HepG2 (cell line): ENCODE data around the gene CCDC180. TPM values are rescaled to one million over a fixed set of nuclear protein-coding genes. Genes with fewer than 3 reads are reported as not detected.

Experiments used
- ATAC-seq: fragments of 200-7000 bp; cut with Tn5 transposase; 3 replicates; pipeline ENCODE4 v1.9.1; 2020; ENCODE audit warnings: mild to moderate bottlenecking, moderate library complexity
- BruUV-seq: library from RNA; stranded (reverse); fragments of 400-500 nt; replicated peaks from 2 replicates; lab custom pipeline; 2021; lab: Mats Ljungman, UMichigan
- CTCF ChIA-PET: fragments of 300-600 bp; formaldehyde crosslinking; extraction: SDS; loops from one replicate; lab custom pipeline; 2021; ENCODE audit warnings: low total read pairs, inconsistent platforms, low intra/inter-chr PET ratio; lab: Yijun Ruan, JAX
- POLR2A ChIA-PET: fragments of 350-600 bp; sonication (Branson Sonifier 250); formaldehyde crosslinking; loops from one replicate; lab custom pipeline; 2020; ENCODE audit warnings: antibody characterized with exemption, inconsistent platforms; lab: Yijun Ruan, JAX
- DNase-seq: peaks from one replicate; pipeline ENCODE4 v3.0.0-alpha.2; 2015; ENCODE audit warnings: low spot score
- FAIRE-seq: peaks from 3 replicates; lab custom pipeline; 2011; peaks lifted over from hg19 to GRCh38; lab: Jason Lieb, UNC
- H2AFZ ChIP-seq: one replicate; pipeline ENCODE4 v1.6.1; 2011; ENCODE audit warnings: low read length, inconsistent platforms
- H3K27ac ChIP-seq: fragments of 300-600 bp; 3 replicates; pipeline ENCODE4 v1.8.0; 2011; ENCODE audit warnings: mixed run types, mild to moderate bottlenecking, mixed read lengths, low read length, inconsistent platforms; ENCODE audit not compliant: insufficient read depth; ENCODE audit errors: extremely low read length
- H3K27me3 ChIP-seq, 2 experiments: fragments of 200-600 bp in 1 of 2; 2 replicates in 1 of 2; 3 replicates in 1 of 2; pipeline versions ENCODE4 v1.6.0 to v1.8.0; 2011; ENCODE audit warnings: low read length in 2 of 2, mild to moderate bottlenecking in 2 of 2, moderate library complexity in 2 of 2, inconsistent platforms in 1 of 2; ENCODE audit not compliant: insufficient read depth in 2 of 2, control insufficient read depth in 1 of 2
- H3K36me3 ChIP-seq, 2 experiments: fragments of 200-600 bp in 1 of 2; replicated peaks in 1 of 2; 2 replicates in 1 of 2; 3 replicates in 1 of 2; pipeline versions ENCODE4 v1.5.1 to v1.8.0; 2011; ENCODE audit warnings: low read length in 2 of 2, inconsistent platforms in 1 of 2; ENCODE audit not compliant: insufficient read depth in 2 of 2, control insufficient read depth in 1 of 2
- H3K4me1 ChIP-seq: 2 replicates; pipeline ENCODE4 v1.5.1; 2012; ENCODE audit warnings: low read length, inconsistent platforms; ENCODE audit not compliant: insufficient read depth
- H3K4me2 ChIP-seq: 2 replicates; pipeline ENCODE4 v1.6.0; 2011; ENCODE audit warnings: low read depth, low read length, inconsistent platforms
- H3K4me3 ChIP-seq, 3 experiments: fragments of 200-600 bp in 1 of 3; sonication (generic), shearing (Covaris generic) in 1 of 3; replicated peaks in 1 of 3; 2 replicates each; pipeline ENCODE4 v1.5.1; 2011 to 2016; ENCODE audit warnings: low read length in 3 of 3, inconsistent platforms in 2 of 3, low read depth in 2 of 3, mild to moderate bottlenecking in 2 of 3, control low read depth in 1 of 3, mixed read lengths in 1 of 3; ENCODE audit not compliant: insufficient read depth in 1 of 3
- H3K79me2 ChIP-seq: one replicate; pipeline ENCODE4 v1.6.1; 2011; ENCODE audit warnings: low read length, inconsistent platforms; ENCODE audit not compliant: insufficient read depth
- H3K9ac ChIP-seq: 2 replicates; pipeline ENCODE4 v1.6.0; 2011; ENCODE audit warnings: mild to moderate bottlenecking, low read depth, low read length, inconsistent platforms; ENCODE audit not compliant: insufficient read depth
- H3K9me3 ChIP-seq: 2 replicates; pipeline ENCODE4 v1.5.1; 2012; ENCODE audit warnings: mild to moderate bottlenecking, low read length
- H4K20me1 ChIP-seq: 2 replicates; pipeline ENCODE4 v1.6.0; 2011; ENCODE audit warnings: inconsistent platforms, mild to moderate bottlenecking, low read length, moderate library complexity; ENCODE audit not compliant: insufficient read depth
- ARNT2 ChIP-seq: sonication (generic); formaldehyde crosslinking; IDR thresholded peaks from 2 replicates; pipeline ENCODE4 v1.8.0; 2022; ENCODE audit warnings: mild to moderate bottlenecking, low read depth, missing genetic modification reagents, moderate library complexity
- HNRNPLL ChIP-seq: fragments of 200-400 bp; formaldehyde crosslinking; IDR thresholded peaks from 2 replicates; pipeline ENCODE4 v1.6.1; 2017; ENCODE audit warnings: mild to moderate bottlenecking, low read depth, low read length; ENCODE audit not compliant: poor library complexity, severe bottlenecking
- NCOA2 ChIP-seq: sonication (generic); formaldehyde crosslinking; IDR thresholded peaks from 2 replicates; pipeline ENCODE4 v1.8.0; 2022; ENCODE audit warnings: inconsistent platforms
- PPARG ChIP-seq: conservative IDR thresholded peaks from 2 replicates; pipeline ENCODE4 v1.6.1; 2016; ENCODE audit warnings: missing biosample characterization, missing genetic modification reagents
- TSC22D2 ChIP-seq: sonication (generic); formaldehyde crosslinking; IDR thresholded peaks from 2 replicates; pipeline ENCODE4 v1.5.1; 2020; ENCODE audit warnings: missing genetic modification reagents, mild to moderate bottlenecking, borderline replicate concordance
- ZBTB38 ChIP-seq: sonication (generic); formaldehyde crosslinking; IDR thresholded peaks from 2 replicates; pipeline ENCODE4 v1.5.1; 2020; ENCODE audit warnings: mild to moderate bottlenecking, missing genetic modification reagents
- ZNF350 ChIP-seq: sonication (generic); formaldehyde crosslinking; IDR thresholded peaks from 2 replicates; pipeline ENCODE4 v1.4.0; 2020; ENCODE audit warnings: mild to moderate bottlenecking, low read depth, missing genetic modification reagents, borderline replicate concordance
- ZNF484 ChIP-seq: sonication (generic); formaldehyde crosslinking; IDR thresholded peaks from 2 replicates; pipeline ENCODE4 v1.5.1; 2020; ENCODE audit warnings: mild to moderate bottlenecking, low read depth, missing genetic modification reagents, borderline replicate concordance
- ZNF556 ChIP-seq: sonication (generic); formaldehyde crosslinking; IDR thresholded peaks from 2 replicates; pipeline ENCODE4 v1.4.0; 2020; ENCODE audit warnings: mild to moderate bottlenecking, missing genetic modification reagents, borderline replicate concordance
- ZNF569 ChIP-seq: sonication (generic); formaldehyde crosslinking; IDR thresholded peaks from 2 replicates; pipeline ENCODE4 v1.5.0; 2020; ENCODE audit warnings: mild to moderate bottlenecking, missing genetic modification reagents, moderate library complexity, borderline replicate concordance
- ZNF768 ChIP-seq: sonication (generic); formaldehyde crosslinking; IDR thresholded peaks from 2 replicates; pipeline ENCODE4 v1.4.0; 2020; ENCODE audit warnings: missing genetic modification reagents
- ZNF800 ChIP-seq: sonication (generic); formaldehyde crosslinking; IDR thresholded peaks from 2 replicates; pipeline ENCODE4 v1.4.0; 2020; ENCODE audit warnings: missing genetic modification reagents
- WGBS: methylation state at CpG from one replicate; pipeline ENCODE4 v1.1.6; 2017; ENCODE audit warnings: low lambda C conversion rate; 5-methylcytosine and 5-hydroxymethylcytosine counted together
- in situ Hi-C: cut with HindIII; loops from 2 replicates; pipeline ENCODE4 v1.10.0; 2017; ENCODE audit warnings: low pct_unique_long_range_greater_than_20kb; ENCODE audit not compliant: extremely low pct_ligation_motif_present
- intact Hi-C: fragments of 100-400 bp; cut with micrococcal nuclease; formaldehyde crosslinking; loops from one replicate; pipeline ENCODE4 v1.10.0; 2022; ENCODE audit not compliant: unreplicated experiment
- polyA plus RNA-seq, 8 experiments: library from polyadenylated mRNA; depleted of rRNA in 3 of 8; stranded (reverse) in 7 of 8; unstranded in 1 of 8; fragments of >200 nt; fragmentation: Illumina TruSeq in 4 of 8; extraction: Trizol in 4 of 8; gene quantifications; 2 replicates each; pipeline versions ENCODE4 v1.2.1 to v1.2.3, GENCODE V29; 2011 to 2016; ENCODE audit warnings: low read depth in 4 of 8, missing spikeins in 1 of 8, mixed read lengths in 1 of 8; ENCODE audit not compliant: insufficient read depth in 1 of 8
- total RNA-seq, 5 experiments: library from RNA; depleted of rRNA; stranded (reverse); fragments of >200 nt; fragmentation: Illumina TruSeq; extraction: Trizol; gene quantifications; 2 replicates each; pipeline ENCODE4 v1.2.3, GENCODE V29; 2016; ENCODE audit warnings: low read depth in 1 of 5
- TF ChIP-seq, protein P1 (sequence below): sonication (generic); formaldehyde crosslinking; IDR thresholded peaks from 2 replicates; pipeline ENCODE4 v1.5.1; 2020; ENCODE audit warnings: missing genetic modification reagents, mild to moderate bottlenecking, borderline replicate concordance

CCDC180 gene
- total and polyA plus RNA-seq, 2 of the 13 experiments (the other 11 are each of a cell fraction or from before 2014, with no cell fraction given): 2.2 to 2.5 TPM

GRCh38 chr9:97305501-97306298 lies 1.8 kb upstream of the CCDC180 start (continued):
- no peak for TF ChIP-seq ZNF350 (CRISPR knock-in tag)
- TF ChIP-seq ZNF484 (CRISPR knock-in tag): no peak
- no peak for TF ChIP-seq HNRNPLL
- TF ChIP-seq NCOA2 (CRISPR knock-in tag): no peak
- TF ChIP-seq PPARG: no peak
- TF ChIP-seq, protein P1, sequence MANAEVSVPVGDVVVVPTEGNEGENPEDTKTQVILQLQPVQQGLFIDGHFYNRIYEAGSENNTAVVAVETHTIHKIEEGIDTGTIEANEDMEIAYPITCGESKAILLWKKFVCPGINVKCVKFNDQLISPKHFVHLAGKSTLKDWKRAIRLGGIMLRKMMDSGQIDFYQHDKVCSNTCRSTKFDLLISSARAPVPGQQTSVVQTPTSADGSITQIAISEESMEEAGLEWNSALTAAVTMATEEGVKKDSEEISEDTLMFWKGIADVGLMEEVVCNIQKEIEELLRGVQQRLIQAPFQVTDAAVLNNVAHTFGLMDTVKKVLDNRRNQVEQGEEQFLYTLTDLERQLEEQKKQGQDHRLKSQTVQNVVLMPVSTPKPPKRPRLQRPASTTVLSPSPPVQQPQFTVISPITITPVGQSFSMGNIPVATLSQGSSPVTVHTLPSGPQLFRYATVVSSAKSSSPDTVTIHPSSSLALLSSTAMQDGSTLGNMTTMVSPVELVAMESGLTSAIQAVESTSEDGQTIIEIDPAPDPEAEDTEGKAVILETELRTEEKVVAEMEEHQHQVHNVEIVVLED (CRISPR knock-in tag): no peak
- no peak for TF ChIP-seq ZNF556 (CRISPR knock-in tag)
- no peak for TF ChIP-seq ARNT2 (CRISPR knock-in tag)

GRCh38 chr9:97307091-97307490 lies 368 bp upstream of the CCDC180 start:
- no peak overlapping the region for H3K9ac ChIP-seq
- CTCF ChIA-PET: no interaction called here
- no peak overlapping the region for H3K4me3 ChIP-seq

More at GRCh38 chr9:97307091-97307490, 368 bp upstream of the CCDC180 start:
- in situ Hi-C loops: no loop called here
- POLR2A ChIA-PET: no interaction called here
- Histone ChIP-seq H3K4me2 (no peak overlapping the region), H3K4me1 (no peaks in the 10 kb centered on the region)
- FAIRE-seq: no peak
- TF ChIP-seq TSC22D2 (CRISPR knock-in tag) (no peak), ZNF800 (CRISPR knock-in tag) (no peak), ZBTB38 (CRISPR knock-in tag) (no peak), ZNF569 (CRISPR knock-in tag) (no peak), ZNF768 (CRISPR knock-in tag) (no peak)
- TF ChIP-seq, all 625 proteins: peak for 0
- ATAC-seq (no peak), DNase-seq (no peak)
- Histone ChIP-seq H4K20me1 (no peaks in the 10 kb centered on the region), H3K79me2 (no peaks in the 10 kb centered on the region), H3K9me3 (no peaks in the 10 kb centered on the region), H2AFZ (no peak overlapping the region), H3K36me3 (no peaks in the 10 kb centered on the region; a peak in 1 of 5 replicates), H3K27me3 (no peaks in the 10 kb centered on the region), H3K27ac (no peak overlapping the region)
- no TSS peak for BruUV-seq
- 91% methylated on average over 12 of the region's 19 CpGs for WGBS
- intact Hi-C loops: no loop called here
